Smooth muscle cell (in vitro differentiated cells): ENCODE results near the gene CEP57L1. TPM values are rescaled to one million over a fixed set of nuclear protein-coding genes. Genes with fewer than 3 reads are reported as not detected.

Experiments
- DNase-seq: peaks from one replicate; lab custom pipeline; 2025; ENCODE audit not compliant: unreplicated experiment; lab: John Stamatoyannopoulos, UW
- H2AFZ ChIP-seq: fragments of 200-600 bp; sonication (generic); 2 replicates; pipeline ENCODE4 v1.6.0; 2016; ENCODE audit warnings: antibody characterized with exemption, low read depth, mild to moderate bottlenecking
- H3F3A ChIP-seq: fragments of 200-600 bp; sonication (generic); 2 replicates; pipeline ENCODE4 v1.6.0; 2017; ENCODE audit warnings: antibody characterized with exemption, low read depth
- H3K27ac ChIP-seq: fragments of 200-600 bp; sonication (generic); 2 replicates; pipeline ENCODE4 v1.5.1; 2016; ENCODE audit warnings: low read depth, mild to moderate bottlenecking
- H3K27me3 ChIP-seq: fragments of 200-600 bp; sonication (generic); 2 replicates; pipeline ENCODE4 v1.6.1; 2016; ENCODE audit warnings: low read depth, mild to moderate bottlenecking
- H3K36me3 ChIP-seq: fragments of 200-600 bp; sonication (generic); 2 replicates; pipeline ENCODE4 v1.5.1; 2016; ENCODE audit warnings: low read depth
- H3K4me1 ChIP-seq: fragments of 200-600 bp; sonication (generic); 2 replicates; pipeline ENCODE4 v1.5.1; 2016; ENCODE audit warnings: low read depth
- H3K4me2 ChIP-seq: fragments of 200-600 bp; sonication (generic); 2 replicates; pipeline ENCODE4 v1.6.0; 2016; ENCODE audit warnings: mild to moderate bottlenecking
- H3K4me3 ChIP-seq: fragments of 200-600 bp; sonication (generic); 2 replicates; pipeline ENCODE4 v1.5.1; 2016; ENCODE audit warnings: mild to moderate bottlenecking
- H3K79me2 ChIP-seq: fragments of 200-600 bp; sonication (generic); 2 replicates; pipeline ENCODE4 v1.6.0; 2016; ENCODE audit warnings: low read depth, mild to moderate bottlenecking
- H3K9ac ChIP-seq: fragments of 200-600 bp; sonication (generic); 2 replicates; pipeline ENCODE4 v1.6.0; 2016; ENCODE audit warnings: low read depth
- H3K9me3 ChIP-seq: fragments of 200-600 bp; sonication (generic); replicated peaks from 2 replicates; pipeline ENCODE4 v1.5.1; 2016; ENCODE audit warnings: low read depth
- H4K20me1 ChIP-seq: fragments of 200-600 bp; sonication (generic); 2 replicates; pipeline ENCODE4 v1.6.0; 2016; ENCODE audit warnings: low read depth
- CTCF ChIP-seq: fragments of 200-600 bp; sonication (generic); IDR thresholded peaks from 2 replicates; pipeline ENCODE4 v1.5.1; 2017; ENCODE audit warnings: borderline replicate concordance, mild to moderate bottlenecking, antibody characterized with exemption; ENCODE audit not compliant: insufficient read depth, poor library complexity, severe bottlenecking
- WGBS: methylation state at CpG from one replicate; pipeline ENCODE4 v1.1.7; 2016; ENCODE audit warnings: low lambda C conversion rate; 5-methylcytosine and 5-hydroxymethylcytosine counted together
- polyA plus RNA-seq: library from polyadenylated mRNA; unstranded; fragments of >200 nt; fragmentation: Nextera tagmentation; extraction: Ambion mirVana; gene quantifications from 2 replicates; pipeline ENCODE4 v1.2.1, GENCODE V29; 2016
- total RNA-seq: library from RNA; depleted of rRNA; stranded (reverse); fragments of >200 nt; gene quantifications from 2 replicates; pipeline ENCODE4 v1.2.3, GENCODE V29; 2014

Gene CEP57L1
- total and polyA plus RNA-seq, 2 experiments from 2014 or later = 24.0 to 36.8 TPM

DNA sequence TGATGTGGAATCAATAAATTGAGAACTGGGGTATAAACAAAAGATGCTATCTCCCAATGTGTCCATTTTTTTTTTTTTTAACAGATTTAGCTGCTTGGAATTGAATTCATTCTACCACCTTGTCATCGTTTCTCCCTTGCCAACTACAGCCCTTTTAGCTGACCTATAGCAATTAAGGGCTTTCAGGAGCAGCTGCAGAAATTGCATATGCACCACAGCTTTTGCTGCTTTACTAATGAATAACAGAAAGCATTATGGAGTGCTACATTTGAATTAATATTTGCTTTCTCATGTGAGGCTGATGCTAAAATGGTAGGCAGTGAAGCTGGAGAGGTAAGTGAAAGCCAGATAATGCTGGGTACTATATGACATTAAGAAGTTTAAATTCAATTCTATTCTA is 6.3 kb upstream of the CEP57L1 start:
- H3K27me3 ChIP-seq = no peaks in the 10 kb centered on the region
- no peaks in the 10 kb centered on the region for H3F3A ChIP-seq
- no peak overlapping the region for H3K27ac ChIP-seq
- no peak for DNase-seq
- H3K36me3 ChIP-seq = no peaks in the 10 kb centered on the region
- no peak overlapping the region for H3K4me3 ChIP-seq
- H3K9ac ChIP-seq = no peak overlapping the region
- H3K79me2 ChIP-seq = peaks cover 66% of the 10 kb centered on the region
- WGBS = 87% methylated on average over 1 of the region's 1 CpG
- TF ChIP-seq CTCF = no peak
- H2AFZ ChIP-seq = no peak overlapping the region
- H3K9me3 ChIP-seq = no peaks in the 10 kb centered on the region
- H3K4me1 ChIP-seq = peaks cover 21% of the 10 kb centered on the region
- H3K4me2 ChIP-seq = no peak overlapping the region
- H4K20me1 ChIP-seq = peaks cover 16% of the 10 kb centered on the region

- DNase-seq = no peak
Measured at GRCh38 chr6:109091314-109092024, 3.8 kb upstream of the CEP57L1 start.

DNA sequence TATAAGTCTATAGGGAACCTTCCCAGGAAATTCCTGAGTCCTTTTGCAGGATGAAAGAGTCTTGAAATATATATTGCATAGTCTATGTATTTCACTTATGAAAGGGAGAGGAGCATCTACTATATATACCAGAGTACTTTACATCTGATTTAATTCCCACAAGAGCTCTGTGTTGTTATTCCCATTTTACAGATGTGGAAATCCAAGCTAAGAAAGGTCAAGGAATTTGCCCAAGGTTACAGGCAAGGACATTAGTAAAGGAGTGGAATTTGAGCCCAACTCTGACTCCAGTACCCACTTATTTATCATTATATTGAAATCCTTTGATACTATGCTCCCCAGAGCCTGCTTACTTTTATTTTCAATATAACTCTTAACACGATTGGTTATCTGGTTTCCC is 3.2 kb upstream of the CEP57L1 start:
- no peak for DNase-seq
- H3K79me2 ChIP-seq = peaks cover 64% of the 10 kb centered on the region
- H3K27ac ChIP-seq = no peak overlapping the region
- H3K4me2 ChIP-seq = peak overlapping the region; percentile 99
- WGBS = 97% methylated on average over 1 of the region's 1 CpG
- TF ChIP-seq CTCF = no peak
- no peak overlapping the region for H2AFZ ChIP-seq
- peaks cover 16% of the 10 kb centered on the region for H4K20me1 ChIP-seq
- H3K4me1 ChIP-seq = peaks cover 29% of the 10 kb centered on the region
- peak overlapping the region; percentile 77 for H3K4me3 ChIP-seq
- no peaks in the 10 kb centered on the region for H3K9me3 ChIP-seq
- H3K27me3 ChIP-seq = no peaks in the 10 kb centered on the region
- no peak overlapping the region for H3K9ac ChIP-seq
- H3K36me3 ChIP-seq = no peaks in the 10 kb centered on the region
- H3F3A ChIP-seq = no peaks in the 10 kb centered on the region

More at GRCh38 chr6:109091314-109092024, 3.8 kb upstream of the CEP57L1 start:
- Histone ChIP-seq H3K9ac (no peak overlapping the region), H3K9me3 (no peaks in the 10 kb centered on the region), H3K4me1 (peaks cover 28% of the 10 kb centered on the region), H3K27ac (no peak overlapping the region), H3K36me3 (no peaks in the 10 kb centered on the region), H3K4me3 (peak overlapping the region; percentile 77), H3K27me3 (no peaks in the 10 kb centered on the region), H3K79me2 (peaks cover 64% of the 10 kb centered on the region), H3F3A (no peaks in the 10 kb centered on the region), H3K4me2 (peak overlapping the region; percentile 99), H4K20me1 (peaks cover 16% of the 10 kb centered on the region), H2AFZ (no peak overlapping the region)
- WGBS = 97% methylated on average over 5 of the region's 5 CpGs
- TF ChIP-seq CTCF = no peak
